ENCODE results near the gene APLP2.
A peak's percentile ranks its signal among the peaks of the same experiment; 100 is the strongest.

The APLP2 gene

DNA sequence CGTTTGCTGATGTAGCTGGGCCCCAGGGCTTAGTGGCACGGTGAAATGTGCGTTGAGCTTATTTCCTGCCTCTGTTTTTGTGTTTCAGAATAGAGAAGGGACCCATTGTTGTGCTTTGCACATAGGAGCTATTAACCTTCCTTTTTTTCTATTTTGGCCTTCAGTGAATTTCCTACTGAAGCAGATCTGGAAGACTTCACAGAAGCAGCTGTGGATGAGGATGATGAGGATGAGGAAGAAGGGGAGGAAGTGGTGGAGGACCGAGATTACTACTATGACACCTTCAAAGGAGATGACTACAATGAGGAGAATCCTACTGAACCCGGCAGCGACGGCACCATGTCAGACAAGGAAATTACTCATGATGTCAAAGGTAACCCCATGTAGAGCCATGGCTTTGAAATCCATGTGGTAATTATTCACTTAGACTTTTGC is 52.5 kb downstream of the APLP2 start:
- no peak for DNase-seq

DNA sequence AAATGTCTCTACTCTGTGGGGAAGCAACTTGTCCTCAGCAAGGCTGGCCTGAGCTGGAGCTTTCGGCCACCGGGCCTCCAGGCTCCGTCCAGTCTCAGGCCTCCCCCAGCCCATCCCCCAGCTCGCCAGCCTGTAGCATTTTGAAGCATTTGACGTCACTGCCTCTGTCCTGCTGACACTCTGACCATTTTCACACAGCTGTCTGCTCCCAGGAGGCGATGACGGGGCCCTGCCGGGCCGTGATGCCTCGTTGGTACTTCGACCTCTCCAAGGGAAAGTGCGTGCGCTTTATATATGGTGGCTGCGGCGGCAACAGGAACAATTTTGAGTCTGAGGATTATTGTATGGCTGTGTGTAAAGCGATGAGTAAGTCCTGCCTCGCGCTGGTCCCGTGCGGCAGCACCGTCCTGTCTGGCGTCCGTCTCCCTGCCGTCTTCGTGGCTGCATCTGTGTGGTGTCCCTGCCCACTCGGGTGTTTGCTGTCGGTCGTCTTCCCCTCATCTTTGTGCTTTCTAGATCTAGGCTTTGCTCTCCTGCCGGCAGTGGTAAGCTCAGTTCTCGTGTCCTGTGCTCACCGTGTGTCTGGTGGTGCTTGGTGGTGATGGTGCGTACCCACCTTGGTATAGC is 53.8 kb downstream of the APLP2 start:
- DNase-seq, result no peak

DNA sequence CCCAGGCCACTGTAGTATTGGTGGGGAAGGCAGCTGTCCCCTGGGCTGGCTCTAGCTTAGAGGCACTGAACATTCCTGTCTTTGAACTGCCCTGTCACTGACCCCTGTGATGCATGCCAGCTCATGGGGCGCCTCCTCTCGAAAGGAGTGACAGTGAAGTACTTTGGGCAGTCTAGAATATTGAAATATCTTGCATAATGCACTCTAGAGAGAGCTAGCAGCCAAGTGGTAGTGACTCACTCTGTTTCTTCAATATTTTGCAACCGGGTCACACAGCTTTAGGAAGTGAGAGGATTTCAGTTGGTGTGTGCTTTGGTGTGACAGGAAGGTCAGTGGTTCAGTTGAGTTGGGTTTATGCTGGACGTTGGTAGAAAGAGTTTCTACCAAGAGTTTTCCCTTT is 54.4 kb downstream of the APLP2 start:
- DNase-seq, result peak; percentile 79

DNA sequence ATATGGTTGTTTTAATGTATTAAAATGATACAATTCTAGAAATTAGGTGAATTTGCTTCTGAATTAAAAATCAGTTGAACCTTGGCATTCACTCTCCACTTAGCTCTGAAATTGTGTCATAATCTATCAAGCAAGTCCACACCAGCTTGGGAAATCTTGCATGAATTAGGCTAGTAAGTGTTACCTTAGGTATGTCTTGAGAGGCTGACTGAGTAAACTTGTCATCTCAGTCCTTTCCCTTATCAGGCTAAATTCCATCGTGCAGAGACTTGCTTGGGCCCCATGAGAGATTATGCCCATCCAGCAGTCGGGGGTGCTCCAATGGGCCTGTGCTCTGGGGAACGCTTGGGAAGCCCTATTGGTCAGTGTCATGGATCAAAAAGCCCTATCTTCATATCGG is 55.9 kb downstream of the APLP2 start:
- DNase-seq, result no peak

DNA sequence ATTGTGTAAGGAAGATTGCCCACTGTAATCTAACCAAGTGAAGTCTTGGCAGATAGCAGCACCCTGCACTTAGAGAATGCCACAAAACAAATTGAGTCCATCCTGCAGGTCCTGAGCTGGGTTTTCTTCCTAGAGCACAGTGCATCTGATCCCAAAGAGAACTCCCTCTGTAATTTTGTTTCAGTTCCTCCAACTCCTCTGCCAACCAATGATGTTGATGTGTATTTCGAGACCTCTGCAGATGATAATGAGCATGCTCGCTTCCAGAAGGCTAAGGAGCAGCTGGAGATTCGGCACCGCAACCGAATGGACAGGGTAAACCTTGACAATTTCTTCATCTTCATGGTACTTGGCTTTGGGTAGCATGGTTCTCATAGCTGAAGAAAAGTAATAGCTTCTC is 56.8 kb downstream of the APLP2 start:
- no peak for DNase-seq

DNA sequence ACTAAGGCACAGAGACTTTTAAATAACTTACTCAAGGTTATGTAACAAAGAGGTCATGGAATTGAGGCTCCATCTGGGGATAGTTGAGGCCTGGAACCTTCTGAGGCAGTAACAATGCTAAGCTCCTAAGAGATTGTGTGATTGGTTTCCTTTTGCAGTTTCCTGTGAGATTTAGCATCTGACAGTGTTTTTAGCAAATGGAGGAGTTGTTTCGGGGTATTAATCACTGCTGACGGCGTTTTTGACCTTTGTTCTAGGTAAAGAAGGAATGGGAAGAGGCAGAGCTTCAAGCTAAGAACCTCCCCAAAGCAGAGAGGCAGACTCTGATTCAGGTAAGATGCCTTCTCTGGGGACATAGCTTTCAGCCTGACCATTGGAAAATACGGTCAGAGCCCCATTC is 57.8 kb downstream of the APLP2 start:
- no peak for DNase-seq

DNA sequence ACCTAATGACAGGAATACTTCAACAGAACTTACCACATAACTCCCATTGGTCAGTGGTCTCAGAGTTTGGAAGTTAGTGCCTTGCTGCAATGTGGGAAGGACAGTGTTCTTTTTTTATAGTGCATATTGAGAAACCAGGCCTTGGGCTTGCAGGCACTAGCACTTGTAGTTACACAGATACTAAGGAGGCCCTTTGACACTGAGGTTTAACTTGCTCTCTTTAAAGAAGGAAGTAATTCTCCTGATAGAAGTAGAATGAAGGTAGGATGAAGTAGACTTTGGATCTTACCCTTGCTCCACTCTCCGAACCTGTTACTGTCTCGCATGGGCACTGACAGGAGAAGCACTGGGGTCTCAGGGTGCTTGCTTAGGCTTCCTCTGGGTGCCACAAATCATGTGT is 58.9 kb downstream of the APLP2 start:
- no peak for DNase-seq

DNA sequence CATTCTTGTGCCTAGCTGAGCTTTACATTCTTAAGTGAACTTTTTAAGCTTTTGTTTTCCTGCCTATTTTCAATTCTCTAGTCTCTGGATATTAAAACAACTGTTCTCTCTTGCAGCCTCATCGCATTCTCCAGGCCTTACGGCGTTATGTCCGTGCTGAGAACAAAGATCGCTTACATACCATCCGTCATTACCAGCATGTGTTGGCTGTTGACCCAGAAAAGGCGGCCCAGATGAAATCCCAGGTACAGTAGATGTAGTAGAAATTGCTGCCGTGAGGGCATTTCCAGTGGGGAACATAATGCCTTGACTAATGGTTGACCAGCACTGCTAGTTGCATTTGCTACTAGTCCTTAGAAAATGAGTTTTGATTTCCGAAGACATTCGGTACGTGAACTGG is 60.2 kb downstream of the APLP2 start:
- DNase-seq, result no peak

DNA sequence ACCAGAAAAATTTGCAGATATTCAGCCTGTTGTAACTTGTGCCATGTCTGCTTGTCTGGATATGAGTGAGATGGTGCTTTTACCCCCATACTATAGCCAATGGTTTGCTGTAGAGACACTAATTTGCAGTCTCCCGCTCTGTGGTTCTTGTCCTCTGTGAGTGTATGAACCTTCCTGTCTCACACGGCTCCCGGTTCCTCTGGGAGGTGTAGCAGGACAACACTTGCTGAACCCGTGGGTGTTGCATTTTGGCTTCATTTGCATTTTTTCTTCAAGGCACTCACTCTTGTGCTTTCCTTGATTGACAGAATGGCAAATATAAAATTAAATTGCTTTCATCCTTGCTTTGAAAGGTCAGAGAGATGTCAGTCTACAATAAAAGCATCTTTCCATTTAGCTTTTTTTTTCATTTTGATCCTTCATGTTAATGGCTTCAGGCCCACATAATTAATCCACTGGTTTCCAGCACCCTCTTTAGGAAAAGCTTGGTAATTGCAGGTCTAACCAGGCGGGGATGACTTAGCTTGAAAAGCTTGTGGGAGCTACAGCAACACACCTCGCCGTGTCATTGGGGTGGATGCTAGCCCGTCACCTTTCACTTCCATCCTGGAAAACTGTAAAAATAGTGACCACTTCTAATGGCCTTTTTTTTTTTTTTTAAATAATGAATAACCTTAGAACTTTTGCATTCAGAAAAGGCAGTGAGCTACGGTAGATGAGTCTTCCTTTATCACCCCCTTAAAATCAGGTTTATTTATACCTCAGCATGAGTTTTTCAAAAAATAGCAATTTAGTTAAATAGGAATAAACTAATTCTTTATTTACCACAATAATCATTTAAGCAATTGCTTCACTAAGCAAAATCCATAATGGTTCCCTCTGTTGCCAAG is 62.5 kb downstream of the APLP2 start:
- peak; percentile 89 for DNase-seq

DNA sequence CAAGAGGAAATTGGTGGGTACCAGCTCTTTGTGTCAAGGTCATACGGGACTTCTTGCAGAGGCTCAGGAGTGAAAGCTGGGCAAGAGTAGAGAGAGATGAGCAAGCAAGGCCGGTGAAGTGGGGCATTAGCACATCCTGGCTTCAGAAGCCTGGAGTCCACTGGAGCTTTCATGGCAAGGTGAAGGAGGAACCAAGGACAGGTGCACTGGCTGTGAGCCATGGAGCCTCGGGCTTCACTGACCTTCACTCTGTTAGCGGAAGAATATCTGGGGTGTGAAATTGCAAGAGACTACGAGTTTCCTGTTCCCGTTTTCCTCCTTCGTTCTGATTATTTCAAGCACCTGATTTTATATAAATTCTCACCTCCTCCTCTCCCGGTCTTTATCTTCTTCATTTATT is 64.0 kb downstream of the APLP2 start:
- no peak for DNase-seq

DNA sequence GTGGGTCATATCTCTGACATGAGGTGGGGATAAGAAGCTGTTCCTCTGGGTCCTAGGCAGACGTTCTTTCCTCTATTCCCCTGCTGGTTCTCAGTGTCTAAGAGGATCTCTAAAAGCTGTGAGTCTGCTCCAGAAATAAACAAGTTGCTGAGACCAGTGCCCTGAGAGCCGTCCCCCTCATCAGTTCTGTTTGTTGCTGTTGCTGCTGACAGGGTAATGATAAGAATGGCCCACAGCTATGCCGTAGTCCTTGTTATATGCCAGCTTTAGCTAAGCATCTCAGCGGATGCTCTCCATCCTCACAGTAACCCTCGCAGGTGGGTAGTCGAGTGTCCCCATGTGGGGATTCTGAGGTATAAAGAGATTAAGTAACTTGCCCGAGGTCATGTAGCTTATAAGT is 66.4 kb downstream of the APLP2 start:
- no peak for DNase-seq

DNA sequence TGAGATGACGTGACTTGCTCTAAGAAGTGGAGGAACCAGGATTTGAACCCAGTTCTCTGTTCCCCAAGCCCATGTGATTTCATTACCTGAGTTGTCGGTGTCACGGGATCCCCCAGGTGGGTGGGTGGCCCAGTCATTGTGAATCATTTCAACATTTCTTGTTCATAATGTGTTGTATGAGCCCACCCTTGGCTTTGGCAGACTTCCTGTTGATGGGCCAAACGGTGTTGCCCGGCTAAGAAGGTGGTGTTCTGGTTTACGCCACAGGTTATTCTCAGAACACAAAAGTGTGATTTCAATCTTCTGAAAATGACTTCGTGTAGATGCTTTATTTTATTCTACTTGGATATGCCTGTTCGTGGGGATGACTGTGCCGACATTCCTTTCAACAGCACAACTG is 68.3 kb downstream of the APLP2 start:
- no peak for DNase-seq

DNA sequence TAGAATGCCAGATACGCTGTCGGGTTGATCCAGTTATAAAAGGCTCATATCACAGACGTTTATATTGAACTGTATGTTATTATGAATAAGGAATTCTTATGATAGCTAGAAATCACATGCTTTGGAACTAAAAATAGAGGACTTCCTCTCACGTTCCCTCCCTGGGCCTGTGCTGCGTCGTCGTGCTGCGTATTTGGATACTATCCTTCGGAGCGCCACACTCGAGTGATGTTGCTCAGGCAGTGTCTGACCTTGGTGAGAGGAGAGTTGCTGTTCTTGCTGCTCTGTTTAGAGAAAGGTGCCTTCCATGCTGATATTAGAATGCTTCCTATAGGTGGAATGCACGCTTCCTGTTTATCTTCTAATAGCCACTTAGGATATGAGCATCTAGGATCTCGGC is 69.7 kb downstream of the APLP2 start:
- no peak for DNase-seq

DNA sequence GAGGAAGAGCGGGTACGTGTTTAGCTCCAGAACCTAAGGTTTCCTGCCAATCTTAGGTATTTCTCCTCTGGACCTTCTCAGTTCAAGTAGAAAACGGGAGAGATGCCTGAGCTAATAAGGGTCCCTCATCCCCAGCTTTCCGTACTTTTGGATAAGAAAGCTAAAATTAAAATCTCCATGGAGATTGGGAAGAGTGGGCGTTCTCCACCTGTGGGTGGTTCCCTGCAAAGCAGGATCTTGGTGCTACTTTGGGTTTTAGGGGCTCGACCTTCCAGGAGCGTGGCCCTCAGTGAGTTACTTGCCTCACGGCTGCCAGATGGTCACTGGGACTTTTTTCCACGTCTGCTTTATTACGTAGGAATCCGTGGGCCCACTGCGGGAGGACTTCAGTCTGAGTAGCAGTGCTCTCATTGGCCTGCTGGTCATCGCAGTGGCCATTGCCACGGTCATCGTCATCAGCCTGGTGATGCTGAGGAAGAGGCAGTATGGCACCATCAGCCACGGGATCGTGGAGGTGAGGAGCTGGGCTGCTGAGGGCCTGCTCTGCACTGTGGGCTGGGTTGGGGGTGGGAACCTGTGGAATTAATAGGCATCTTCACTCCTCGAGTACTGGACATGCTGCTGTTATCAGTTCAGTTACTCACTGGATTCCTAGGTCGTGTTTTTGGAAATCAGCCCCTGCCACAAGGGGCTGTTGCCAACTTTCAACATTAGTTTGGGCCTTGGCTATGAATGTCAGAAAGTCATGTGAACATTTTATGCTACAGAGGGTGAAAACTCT is 72.1 kb downstream of the APLP2 start:
- DNase-seq, result no peak

DNA sequence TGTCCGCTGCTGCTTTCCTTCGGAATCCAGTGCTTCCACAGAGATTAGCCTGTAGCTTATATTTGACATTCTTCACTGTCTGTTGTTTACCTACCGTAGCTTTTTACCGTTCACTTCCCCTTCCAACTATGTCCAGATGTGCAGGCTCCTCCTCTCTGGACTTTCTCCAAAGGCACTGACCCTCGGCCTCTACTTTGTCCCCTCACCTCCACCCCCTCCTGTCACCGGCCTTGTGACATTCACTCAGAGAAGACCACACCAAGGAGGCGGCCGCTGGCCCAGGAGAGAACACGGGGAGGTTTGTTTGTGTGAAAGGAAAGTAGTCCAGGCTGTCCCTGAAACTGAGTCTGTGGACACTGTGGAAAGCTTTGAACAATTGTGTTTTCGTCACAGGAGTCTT is 74.4 kb downstream of the APLP2 start:
- no peak for DNase-seq

DNA sequence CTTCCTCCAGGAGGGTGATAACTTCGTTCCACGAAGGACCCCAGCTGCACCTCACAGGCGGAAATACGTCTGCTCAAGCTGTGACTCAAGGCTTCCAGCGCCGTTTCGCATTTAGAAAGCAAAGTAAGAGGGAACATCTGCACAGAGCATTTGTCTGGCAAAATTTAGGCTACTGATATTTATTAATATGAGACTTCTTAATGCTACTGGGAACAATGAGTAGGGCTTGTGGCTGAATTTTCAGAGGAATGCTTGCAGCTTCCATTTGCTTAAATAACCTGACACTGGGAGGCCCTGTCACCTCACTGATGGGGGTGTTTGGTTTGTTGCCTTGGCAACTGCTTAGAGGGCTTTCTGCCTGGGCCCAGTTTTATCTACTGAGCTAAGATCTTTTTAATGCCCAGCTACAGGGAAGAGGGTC is 75.2 kb downstream of the APLP2 start:
- no peak for DNase-seq

DNA sequence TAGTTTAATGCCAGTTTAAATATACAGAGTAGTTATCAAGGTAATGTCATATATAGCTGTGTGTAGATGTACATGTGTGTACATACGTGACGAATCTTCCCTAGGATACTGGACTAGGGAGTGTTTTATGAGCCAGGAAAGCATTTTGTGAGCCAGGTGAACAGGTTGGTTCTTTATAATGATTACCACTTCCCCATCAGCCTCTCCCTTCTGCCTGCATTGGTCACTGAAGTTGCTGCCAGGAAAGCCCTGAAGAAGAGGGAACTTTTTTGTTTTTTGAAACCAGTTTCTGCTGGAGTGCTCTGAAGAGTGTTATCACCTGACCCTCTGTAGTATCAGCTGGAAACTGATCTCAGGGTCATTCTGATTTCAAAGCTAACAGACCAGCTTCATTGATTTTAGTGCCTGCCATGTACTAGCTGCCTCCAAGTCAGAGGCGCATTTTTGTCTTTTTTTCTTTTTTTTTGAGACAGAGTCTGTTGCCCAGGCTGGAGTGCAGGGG is 75.7 kb downstream of the APLP2 start:
- DNase-seq, result no peak

DNA sequence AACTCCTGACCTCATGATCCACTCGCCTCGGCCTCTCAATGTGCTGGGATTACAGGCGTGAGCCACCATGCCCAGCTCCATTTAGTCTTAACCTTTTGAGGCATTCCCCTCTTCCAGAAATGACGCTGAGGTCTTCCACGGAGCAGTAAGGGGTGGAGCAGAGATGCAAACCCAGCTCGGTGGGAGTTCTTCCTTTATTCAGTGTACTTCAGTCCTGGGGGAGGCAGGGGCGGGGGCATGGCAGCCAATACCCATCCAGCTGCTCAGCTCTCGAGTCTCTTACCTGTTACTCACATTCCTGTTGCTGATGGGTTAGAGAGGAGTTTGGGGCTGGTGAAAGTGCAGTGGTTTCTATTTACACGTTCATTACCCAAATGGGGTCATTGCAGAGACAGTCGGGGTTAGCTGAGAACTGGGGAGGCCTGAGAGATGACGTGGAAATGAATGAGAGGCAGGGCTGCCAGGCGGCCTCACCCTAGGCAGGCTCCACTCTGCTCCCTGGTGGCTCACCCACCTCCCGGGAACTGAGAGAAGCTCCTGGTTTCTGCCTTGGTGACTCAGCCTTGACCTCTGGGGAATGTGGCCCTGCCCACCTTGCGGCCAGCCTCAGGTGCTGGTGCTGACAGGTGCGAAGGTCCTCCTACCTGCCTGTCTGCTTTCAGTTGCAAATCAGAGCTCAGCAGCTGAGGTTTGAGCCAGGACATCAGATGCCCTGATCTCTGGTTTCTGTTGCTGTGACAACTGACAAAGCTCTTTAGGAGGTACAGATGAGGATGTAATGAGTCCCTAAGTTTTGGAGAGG is 76.5 kb downstream of the APLP2 start:
- DNase-seq, result peak; percentile 24

DNA sequence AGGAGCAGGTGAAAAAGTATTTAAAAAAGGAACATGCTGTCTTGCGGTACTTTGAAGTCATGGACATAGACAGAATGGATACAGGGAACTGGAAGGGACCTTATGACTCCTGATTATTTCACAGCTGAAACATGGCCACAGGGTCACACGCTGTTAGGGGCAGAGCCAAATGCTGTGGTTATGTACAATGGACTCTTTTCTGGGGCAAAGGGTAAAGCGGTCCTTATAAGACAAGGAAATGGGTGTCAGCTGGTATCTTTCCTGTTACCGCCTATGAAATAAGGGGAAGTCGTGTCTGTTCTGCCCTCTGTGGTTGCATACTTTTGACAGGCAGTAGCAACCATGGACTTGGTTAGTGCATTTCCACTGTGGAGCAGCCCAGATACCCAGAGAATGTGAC is 77.1 kb downstream of the APLP2 start:
- peak; percentile 92 for DNase-seq

DNA sequence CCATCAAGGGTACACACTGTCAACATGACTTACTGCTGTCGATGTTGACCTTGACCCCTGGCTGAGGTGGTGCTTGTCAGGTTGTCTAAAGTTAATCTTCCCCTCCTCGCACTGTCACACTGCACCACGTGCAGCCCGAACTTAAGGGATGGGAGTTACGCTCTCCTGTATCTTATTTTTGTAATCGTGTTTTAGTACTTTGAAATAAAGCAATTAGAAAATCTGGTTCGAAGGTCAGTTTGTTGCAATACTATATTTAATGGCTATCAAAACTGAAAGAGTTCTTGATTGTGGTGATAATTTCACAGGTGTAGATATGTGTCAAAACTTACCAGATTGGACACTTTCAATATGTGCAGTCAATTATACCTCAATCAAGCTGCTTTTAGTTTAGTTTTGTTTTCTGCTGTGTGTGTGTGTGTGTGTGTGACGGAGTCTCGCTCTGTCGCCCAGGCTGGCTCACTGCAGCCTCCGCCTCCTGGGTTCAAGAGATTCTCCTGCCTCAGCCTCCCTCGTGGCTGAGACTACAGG is 79.2 kb downstream of the APLP2 start:
- no peak for DNase-seq

DNA sequence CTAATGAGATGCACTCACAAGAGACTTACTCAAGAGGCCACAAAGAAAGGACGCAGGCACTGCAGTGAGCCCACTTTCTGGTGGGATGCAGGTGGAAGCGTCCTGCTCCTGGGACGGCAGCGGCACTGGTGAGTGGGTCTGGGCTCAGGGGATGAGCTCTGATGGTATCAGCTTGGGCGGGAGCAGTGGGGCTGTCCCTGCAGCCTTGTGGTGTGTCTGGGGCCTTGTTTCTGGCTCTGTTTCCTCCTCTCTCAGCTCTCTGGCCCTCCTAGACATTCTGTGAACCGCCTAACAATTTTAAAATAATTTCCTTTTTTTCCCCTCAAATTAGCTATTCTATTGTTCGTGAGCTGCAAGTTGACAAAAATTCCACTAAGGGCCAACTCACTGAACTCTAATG is 81.1 kb downstream of the APLP2 start:
- DNase-seq, result no peak

DNA sequence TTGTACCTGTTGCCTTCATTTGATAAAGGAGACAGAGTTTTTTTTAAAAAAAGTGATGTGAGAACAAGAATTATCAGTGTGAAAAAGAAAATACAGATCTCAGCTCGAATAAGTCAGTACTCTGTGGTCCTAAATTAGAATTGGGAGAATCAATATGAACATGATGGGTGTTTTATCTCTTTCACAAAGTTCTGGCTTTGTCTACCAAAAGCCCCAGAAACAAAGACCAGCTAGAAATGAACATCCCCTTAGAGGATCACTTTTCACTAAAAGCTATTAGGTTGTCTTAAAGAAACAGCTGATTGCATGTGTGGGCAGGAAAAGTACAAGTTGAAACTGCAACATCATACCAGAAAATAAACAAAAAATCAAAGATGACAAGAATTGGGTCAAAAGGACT is 81.5 kb downstream of the APLP2 start:
- no peak for DNase-seq

All from hematopoietic multipotent progenitor cell treated with erythropoietin and hydrocortisone succinate and interleukin-3 and kit ligand, for 4 days (in vitro differentiated cells).